GM20431 (cell line): ENCODE results near the gene MSMB.
"Not testable (repeated sequence)": the region's sequence is repeated elsewhere in the genome, so short reads cannot be mapped to it uniquely, and the experiment has no call there.

Experiments
- in situ Hi-C: fragments of 300-500 bp; cut with MseI, MboI; formaldehyde crosslinking; loops from one replicate; pipeline ENCODE4 v1.15.0; 2020; ENCODE audit warnings: low sequenced_read_pairs; ENCODE audit not compliant: unreplicated experiment

MSMB gene

GRCh38 chr10:46017733-46018132, 28.3 kb downstream of the MSMB start:
- in situ Hi-C loops, result loop anchor here (25.0 kb wide), 2 partner anchors 205 to 780 kb away; no protein-coding TSS in a partner anchor

- in situ Hi-C loops, result loop anchor here (25.0 kb wide), 2 partner anchors 205 to 780 kb away; no protein-coding TSS in a partner anchor
Observed at GRCh38 chr10:46016811-46017210, 29.3 kb downstream of the MSMB start.

GRCh38 chr10:46016190-46016589, 29.9 kb downstream of the MSMB start:
- in situ Hi-C loops, result loop anchor here (25.0 kb wide), 2 partner anchors 204 to 779 kb away; no protein-coding TSS in a partner anchor

- in situ Hi-C loops, result loop anchor here (25.0 kb wide), 2 partner anchors 203 to 778 kb away; no protein-coding TSS in a partner anchor
Observed at GRCh38 chr10:46014683-46015405, 31.2 kb downstream of the MSMB start.

GRCh38 chr10:46014206-46014605, 31.9 kb downstream of the MSMB start:
- in situ Hi-C loops, result loop anchor here (25.0 kb wide), 2 partner anchors 202 to 777 kb away; no protein-coding TSS in a partner anchor

- in situ Hi-C loops, result loop anchor here (25.0 kb wide), 2 partner anchors 200 to 775 kb away; no protein-coding TSS in a partner anchor
Observed at GRCh38 chr10:46012746-46013145, 33.3 kb downstream of the MSMB start.

GRCh38 chr10:46006219-46006618, 39.9 kb downstream of the MSMB start:
- in situ Hi-C loops, result loop anchor here (25.0 kb wide), 2 partner anchors 194 to 769 kb away; no protein-coding TSS in a partner anchor

- in situ Hi-C loops, result loop anchor here (25.0 kb wide), 2 partner anchors 193 to 768 kb away; no protein-coding TSS in a partner anchor
Observed at GRCh38 chr10:46005383-46005782, 40.7 kb downstream of the MSMB start.

GRCh38 chr10:46004963-46005362, 41.1 kb downstream of the MSMB start:
- in situ Hi-C loops, result loop anchor here (25.0 kb wide), 2 partner anchors 193 to 768 kb away; no protein-coding TSS in a partner anchor

GRCh38 chr10:46002916-46003693, 43.0 kb downstream of the MSMB start:
- in situ Hi-C loops, result loop anchor here (25.0 kb wide), 2 partner anchors 191 to 766 kb away; no protein-coding TSS in a partner anchor

- in situ Hi-C loops, result loop anchor here (25.0 kb wide), 2 partner anchors 190 to 765 kb away; no protein-coding TSS in a partner anchor
Observed at GRCh38 chr10:46002189-46002687, 43.8 kb downstream of the MSMB start.

- in situ Hi-C loops, result loop anchor here (25.0 kb wide), 2 partner anchors 189 to 764 kb away; no protein-coding TSS in a partner anchor
Observed at GRCh38 chr10:46001187-46001756, 44.8 kb downstream of the MSMB start.

- in situ Hi-C loops, result loop anchor here (25.0 kb wide), 2 partner anchors 188 to 763 kb away; no protein-coding TSS in a partner anchor
Observed at GRCh38 chr10:46000538-46000937, 45.5 kb downstream of the MSMB start.

GRCh38 chr10:45999955-46000354, 46.1 kb downstream of the MSMB start:
- in situ Hi-C loops, result loop anchor here (25.0 kb wide), 2 partner anchors 188 to 763 kb away; no protein-coding TSS in a partner anchor

GRCh38 chr10:45997994-45998763, 47.9 kb downstream of the MSMB start:
- in situ Hi-C loops, result no loop called here

GRCh38 chr10:45997557-45997956, 48.5 kb downstream of the MSMB start:
- in situ Hi-C loops, result no loop called here

GRCh38 chr10:45985590-45985989, 60.5 kb downstream of the MSMB start:
- in situ Hi-C loops, result not testable (repeated sequence)

- in situ Hi-C loops, result not testable (repeated sequence)
Observed at GRCh38 chr10:45984473-45984872, 61.6 kb downstream of the MSMB start.
